H1 (cell line): ENCODE results near the gene ENPP1.

ENCODE experiments used
- ASH2L ChIP-seq: fragments of 200-600, 300-600 bp; sonication (generic); IDR thresholded peaks from one replicate; pipeline ENCODE4 v1.7.1; 2017; ENCODE audit warnings: low read length
- CHD2 ChIP-seq: IDR thresholded peaks from 2 replicates; pipeline ENCODE4 v1.6.1; 2012; ENCODE audit warnings: low read length, improper control_type of control experiment
- CTCF ChIP-seq, 3 experiments: IDR thresholded peaks; 1 replicate in 2 of 3; 2 replicates in 1 of 3; pipeline versions ENCODE4 v1.5.1 to v1.6.1; 2011; ENCODE audit warnings: low read length in 3 of 3, mild to moderate bottlenecking in 3 of 3, inconsistent platforms in 2 of 3, low read depth in 1 of 3, moderate library complexity in 1 of 3; ENCODE audit not compliant: insufficient read depth in 1 of 3; ENCODE audit errors: control extremely low read depth in 1 of 3
- EZH2 ChIP-seq: fragments of 200-600 bp; sonication (generic); IDR thresholded peaks from 2 replicates; pipeline ENCODE4 v1.7.1; 2012; ENCODE audit warnings: low read depth, mild to moderate bottlenecking, moderate library complexity, low read length, inconsistent platforms; ENCODE audit not compliant: severe bottlenecking
- JUND ChIP-seq: IDR thresholded peaks from 2 replicates; pipeline ENCODE4 v1.6.1; 2011; ENCODE audit warnings: mild to moderate bottlenecking, improper control_type of control experiment, low read length
- POLR2A ChIP-seq, 2 experiments: IDR thresholded peaks; 1 replicate in 1 of 2; 2 replicates in 1 of 2; pipeline ENCODE4 v1.6.1; 2011; ENCODE audit warnings: low read depth in 2 of 2, low read length in 2 of 2, mild to moderate bottlenecking in 2 of 2; ENCODE audit errors: control extremely low read depth in 1 of 2
- POLR2AphosphoS5 ChIP-seq: IDR thresholded peaks from 2 replicates; pipeline ENCODE4 v1.6.1; 2011; ENCODE audit warnings: low read depth, low read length
- RAD21 ChIP-seq, 2 experiments: IDR thresholded peaks in 1 of 2; conservative IDR thresholded peaks in 1 of 2; 2 replicates each; pipeline ENCODE4 v1.6.1; 2011; ENCODE audit warnings: low read depth in 2 of 2, low read length in 2 of 2, improper control_type of control experiment in 1 of 2, inconsistent platforms in 1 of 2, mild to moderate bottlenecking in 1 of 2, moderate library complexity in 1 of 2
- SP1 ChIP-seq: IDR thresholded peaks from 2 replicates; pipeline ENCODE4 v1.6.1; 2011; ENCODE audit warnings: low read depth, low read length
- SRF ChIP-seq: IDR thresholded peaks from 2 replicates; pipeline ENCODE4 v1.6.1; 2011; ENCODE audit warnings: mild to moderate bottlenecking, low read depth, low read length, moderate library complexity
- TCF12 ChIP-seq: IDR thresholded peaks from 2 replicates; pipeline ENCODE4 v1.6.1; 2011; ENCODE audit warnings: low read depth, mild to moderate bottlenecking, low read length

DNA sequence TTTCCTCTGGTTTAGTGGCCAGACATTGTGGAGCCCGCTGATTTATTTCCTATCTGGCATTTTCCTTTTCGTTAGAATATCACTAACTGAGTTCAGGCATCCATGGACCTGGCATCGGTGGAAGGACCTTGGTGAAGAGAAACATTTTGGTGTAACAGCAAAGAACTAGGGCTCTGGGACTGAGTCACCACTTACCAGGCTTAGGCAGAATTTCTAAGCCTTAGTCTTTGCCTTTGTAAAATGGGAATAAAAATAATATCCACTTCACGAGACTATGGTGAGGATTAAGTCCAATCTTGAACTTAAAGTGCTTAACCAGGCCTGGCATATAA lies 42.0 kb upstream of the ENPP1 start:
- TF ChIP-seq POLR2A (IDR thresholded peaks at IDR 0.05; ENCODE audit: control extremely low read depth in 1 of 2, low read depth in 2 of 2, low read length in 2 of 2) (no peak), CHD2 (no peak), RAD21 (IDR thresholded peaks at IDR 0.05 in 1 of 2, conservative IDR thresholded peaks at IDR 0.05 in 1 of 2; ENCODE audit: low read depth in 2 of 2, low read length in 2 of 2) (no peak), JUND (no peak), SP1 (no peak), CTCF (IDR thresholded peaks at IDR 0.05; ENCODE audit: control extremely low read depth in 1 of 3, insufficient read depth in 1 of 3, low read depth in 1 of 3, low read length in 3 of 3) (no peak), EZH2 (no peak), POLR2AphosphoS5 (no peak), ASH2L (no peak), TCF12 (no peak), SRF (no peak)
